ENCODE measurements around the gene SLC36A4.
"Not testable (repeated sequence)": the region's sequence is repeated elsewhere in the genome, so short reads cannot be mapped to it uniquely, and the experiment has no call there.

Gene SLC36A4

DNA sequence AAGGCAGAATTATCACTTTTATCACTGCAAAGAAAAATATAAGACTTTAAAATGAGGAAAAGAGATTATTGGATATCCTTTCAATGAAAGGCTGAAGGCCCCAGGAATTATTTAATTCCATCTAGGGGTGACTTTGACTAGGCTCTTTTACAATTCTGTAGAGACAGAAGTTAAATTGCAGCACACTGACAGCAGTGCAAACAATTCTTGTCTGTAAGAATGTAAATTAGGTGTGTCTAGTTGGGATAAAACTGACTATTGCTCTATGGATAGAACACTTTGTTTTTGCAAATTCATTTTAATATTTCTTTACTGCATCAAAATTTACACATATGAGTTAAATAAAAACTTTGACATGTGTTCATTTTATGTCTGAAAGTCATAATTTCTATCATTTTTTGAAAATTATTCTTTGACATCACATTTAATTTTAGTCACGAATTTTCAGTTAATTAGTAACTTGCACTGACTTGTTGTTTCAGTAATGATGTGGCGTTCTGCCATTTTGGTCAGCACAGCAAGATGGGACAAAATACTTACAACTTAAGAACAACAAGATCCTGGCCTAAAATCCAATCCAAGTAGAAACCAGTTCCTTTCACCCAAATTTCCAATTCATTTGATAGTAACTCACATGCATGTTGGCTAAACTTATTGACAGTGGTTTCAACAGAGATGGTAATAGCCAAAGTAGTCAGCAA, 75.1 kb downstream of the SLC36A4 start:
- DNase-seq (ENCODE audit: low read depth) = no peak

DNA sequence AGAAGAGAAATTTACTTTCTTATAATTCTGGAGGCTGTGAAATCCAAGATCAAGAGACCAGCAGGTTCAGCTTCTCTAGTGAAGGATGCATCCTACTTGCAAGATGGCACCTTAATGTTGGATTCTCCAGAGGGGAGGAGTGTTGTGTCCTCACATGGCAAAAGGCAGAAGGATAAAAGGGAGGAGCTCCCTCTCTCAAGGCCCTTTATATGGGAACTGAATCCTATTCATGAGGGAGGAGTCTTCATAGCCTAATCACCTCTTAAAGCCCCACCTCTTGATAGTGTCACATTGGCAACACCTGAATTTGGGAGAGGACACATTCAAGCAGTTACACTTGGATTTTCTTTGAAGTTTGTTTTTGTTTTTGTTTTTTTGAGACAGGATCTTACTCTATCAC, 79.5 kb downstream of the SLC36A4 start:
- no peak for DNase-seq (ENCODE audit: low read depth)

DNA sequence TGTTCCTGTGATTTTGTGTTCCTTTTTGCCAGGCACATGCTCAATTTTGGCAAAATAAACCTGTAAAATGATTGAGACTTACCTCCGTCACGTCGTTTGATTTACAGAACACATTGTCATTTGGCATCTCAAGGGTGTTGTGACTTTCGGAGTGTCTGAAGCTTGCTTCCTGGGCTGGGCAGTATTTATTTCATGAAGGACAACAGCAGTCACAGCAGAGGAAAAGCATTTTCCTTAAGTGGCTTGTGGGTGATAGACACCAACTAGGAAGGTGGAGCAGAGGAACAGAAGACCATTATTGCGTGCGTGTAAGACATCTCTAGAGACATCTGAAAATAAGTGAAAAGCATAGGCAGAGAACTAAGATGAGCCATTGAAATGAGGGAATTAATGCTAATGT, 80.2 kb downstream of the SLC36A4 start:
- no peak for DNase-seq (ENCODE audit: low read depth)

- no peak for DNase-seq (ENCODE audit: low read depth)
Measured at GRCh38 chr11:93116641-93117441, 81.0 kb downstream of the SLC36A4 start.

DNA sequence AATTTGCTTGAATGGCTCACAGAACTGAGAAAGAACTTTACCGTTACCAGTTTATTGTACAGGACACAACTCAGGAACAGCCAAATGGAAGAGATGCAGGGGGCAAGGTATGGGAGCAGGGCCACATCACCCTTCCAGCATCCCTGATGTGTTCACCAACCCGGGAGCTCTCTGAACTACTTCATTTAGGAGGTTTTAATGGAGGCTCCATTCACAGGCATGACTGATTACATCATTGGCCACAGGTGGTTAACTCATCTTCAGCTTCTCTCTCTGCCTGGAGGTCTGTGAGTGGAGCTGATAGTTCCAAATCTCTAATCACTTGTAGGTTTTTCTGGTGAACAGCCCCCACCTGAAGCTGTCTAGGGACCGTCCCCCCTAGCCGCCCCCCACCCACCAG, 83.5 kb downstream of the SLC36A4 start:
- no peak for DNase-seq (ENCODE audit: low read depth)

DNA sequence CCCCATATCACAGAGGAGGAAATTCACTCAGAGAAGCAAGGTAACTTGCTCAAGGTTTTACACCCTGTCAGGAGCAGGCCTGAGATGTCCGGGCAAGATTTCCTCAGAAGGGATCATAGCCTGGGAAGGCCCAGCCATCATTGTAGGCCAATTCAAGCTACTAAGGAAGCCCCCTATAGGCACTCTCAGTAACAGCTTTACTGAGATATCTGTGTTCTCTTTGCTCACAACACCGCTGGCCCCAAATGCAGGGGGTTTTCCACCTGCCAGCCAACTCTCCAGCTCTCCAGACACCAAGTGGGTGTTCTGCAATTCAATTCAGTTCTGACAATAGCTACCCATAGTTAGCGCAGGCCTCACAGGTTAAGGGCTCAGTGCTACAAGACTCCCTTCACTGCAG, 84.0 kb downstream of the SLC36A4 start:
- DNase-seq (ENCODE audit: low read depth) = no peak

DNA sequence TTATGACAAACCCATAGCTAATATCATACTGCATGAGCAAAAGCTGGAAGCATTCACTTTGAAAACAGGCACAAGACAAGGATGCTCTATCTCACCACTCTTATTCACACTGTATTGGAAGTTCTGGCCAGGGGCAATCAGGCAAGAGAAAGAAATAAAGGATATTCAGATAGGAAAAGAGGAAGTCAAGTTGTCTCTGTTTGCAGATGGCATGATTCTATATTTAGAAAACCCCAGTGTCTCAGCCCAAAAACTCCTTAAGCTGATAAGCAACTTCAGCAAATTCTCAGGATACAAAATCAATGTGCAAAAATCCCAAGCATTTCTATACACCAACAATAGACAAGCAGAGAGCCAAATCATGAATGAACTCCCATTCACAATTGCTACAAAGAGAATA, 86.6 kb downstream of the SLC36A4 start:
- DNase-seq (ENCODE audit: low read depth) = not testable (repeated sequence)

DNA sequence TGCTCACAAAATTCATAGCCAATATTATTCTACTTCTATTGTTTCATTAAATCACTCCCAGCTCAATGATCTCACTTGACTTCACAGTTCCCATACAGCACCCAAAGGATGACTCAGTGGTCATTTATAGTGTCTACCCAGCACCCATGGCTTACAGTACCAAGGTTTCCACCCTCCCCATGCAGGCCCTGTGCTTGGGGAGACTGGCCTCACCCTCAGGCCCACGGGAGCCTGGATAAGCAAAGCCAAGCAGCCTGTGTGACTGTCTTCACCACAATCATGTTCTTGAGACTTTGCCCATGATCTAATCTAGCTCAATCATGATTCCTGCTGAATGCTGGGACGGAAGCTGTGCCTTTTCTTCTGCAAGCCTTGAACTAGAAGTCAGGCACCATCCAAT, 97.6 kb downstream of the SLC36A4 start:
- no peak for DNase-seq (ENCODE audit: low read depth)

GRCh38 chr11:93099806-93100205, 98.0 kb downstream of the SLC36A4 start:
- no peak for DNase-seq (ENCODE audit: low read depth)
